ENCODE results near the gene FARSA.
"Not testable (repeated sequence)": the region's sequence is repeated elsewhere in the genome, so short reads cannot be mapped to it uniquely, and the experiment has no call there.

The FARSA gene
- total RNA-seq, result 79.4 to 223 reads per million in 2 experiments

- peak; percentile 82 for DNase-seq (ENCODE audit: low read depth)
Measured at GRCh38 chr19:12933287-12934072, at the start of gene FARSA. TSS of gene FARSA (minus strand) at chr19:12933711. CDS start at chr19:12933696, 15 bp downstream.

- DNase-seq (ENCODE audit: low read depth), result no peak
Measured at GRCh38 chr19:12983091-12983490, 49.6 kb upstream of the FARSA start.

- no peak for DNase-seq (ENCODE audit: low read depth)
Measured at GRCh38 chr19:12982648-12983047, 49.1 kb upstream of the FARSA start.

- DNase-seq (ENCODE audit: low read depth), result no peak
Measured at GRCh38 chr19:12979974-12980373, 46.5 kb upstream of the FARSA start.

GRCh38 chr19:12976109-12976508 is 42.6 kb upstream of the FARSA start:
- DNase-seq (ENCODE audit: low read depth), result not testable (repeated sequence)

GRCh38 chr19:12975221-12975741 is 41.8 kb upstream of the FARSA start:
- no peak for DNase-seq (ENCODE audit: low read depth)

- no peak for DNase-seq (ENCODE audit: low read depth)
Measured at GRCh38 chr19:12974301-12975220, 41.0 kb upstream of the FARSA start.

- no peak for DNase-seq (ENCODE audit: low read depth)
Measured at GRCh38 chr19:12973236-12973635, 39.7 kb upstream of the FARSA start.

- no peak for DNase-seq (ENCODE audit: low read depth)
Measured at GRCh38 chr19:12970070-12970820, 36.7 kb upstream of the FARSA start.

- DNase-seq (ENCODE audit: low read depth), result no peak
Measured at GRCh38 chr19:12969292-12969988, 35.9 kb upstream of the FARSA start, which contains the start of gene DAND5. TSS of gene DAND5 (plus strand) at chr19:12969576. CDS start at chr19:12969661, 85 bp downstream.

GRCh38 chr19:12967907-12968306 is 34.4 kb upstream of the FARSA start:
- DNase-seq (ENCODE audit: low read depth), result no peak

- DNase-seq (ENCODE audit: low read depth), result no peak
Measured at GRCh38 chr19:12965812-12966135, 32.3 kb upstream of the FARSA start.

- peak; percentile 70 for DNase-seq (ENCODE audit: low read depth)
Measured at GRCh38 chr19:12965017-12965811, 31.7 kb upstream of the FARSA start.

- DNase-seq (ENCODE audit: low read depth), result no peak
Measured at GRCh38 chr19:12959481-12959880, 26.0 kb upstream of the FARSA start.

- DNase-seq (ENCODE audit: low read depth), result not testable (repeated sequence)
Measured at GRCh38 chr19:12957389-12957952, 24.0 kb upstream of the FARSA start.

GRCh38 chr19:12956446-12957388 is 23.2 kb upstream of the FARSA start, which contains the start of gene GADD45GIP1:
TSS of gene GADD45GIP1 (minus strand) at chr19:12957223. CDS start at chr19:12957212, 11 bp downstream.
- peak; percentile 69 for DNase-seq (ENCODE audit: low read depth)

- no peak for DNase-seq (ENCODE audit: low read depth)
Measured at GRCh38 chr19:12955996-12956395, 22.5 kb upstream of the FARSA start.

GRCh38 chr19:12955575-12955974 is 22.1 kb upstream of the FARSA start:
- DNase-seq (ENCODE audit: low read depth), result not testable (repeated sequence)

GRCh38 chr19:12954612-12954962 is 21.1 kb upstream of the FARSA start:
- DNase-seq (ENCODE audit: low read depth), result no peak

All from T follicular helper cell (primary cell).